GM19025 (cell line): Measurements from ENCODE around the gene ING3.
"Not testable (repeated sequence)": the region's sequence is repeated elsewhere in the genome, so short reads cannot be mapped to it uniquely, and the experiment has no call there.

Experiments used
- ATAC-seq: cut with Tn5 transposase; IDR thresholded peaks from one replicate; pipeline ENCODE4 v1.9.1; 2021; ENCODE audit warnings: mild to moderate bottlenecking, low read depth, moderate library complexity; ENCODE audit not compliant: unreplicated experiment

ING3 gene

GRCh38 chr7:121000081-121000983 is 49.8 kb downstream of the ING3 start:
- no peak for ATAC-seq

GRCh38 chr7:121001234-121001906 is 50.8 kb downstream of the ING3 start:
- no peak for ATAC-seq

- ATAC-seq: no peak
These were observed 51.6 kb downstream of the ING3 start for GRCh38 chr7:121002048-121002756.

- ATAC-seq: no peak
These were observed 52.2 kb downstream of the ING3 start for GRCh38 chr7:121002757-121003200.

GRCh38 chr7:121003986-121004685 is 53.6 kb downstream of the ING3 start:
- no peak for ATAC-seq

GRCh38 chr7:121005058-121005457 is 54.5 kb downstream of the ING3 start:
- ATAC-seq: not testable (repeated sequence)

- ATAC-seq: no peak
These were observed 55.5 kb downstream of the ING3 start for GRCh38 chr7:121005996-121006584.

GRCh38 chr7:121006711-121007315 is 56.2 kb downstream of the ING3 start:
- no peak for ATAC-seq

- ATAC-seq: no peak
These were observed 58.2 kb downstream of the ING3 start for GRCh38 chr7:121008816-121009215.

- ATAC-seq: no peak
These were observed 60.8 kb downstream of the ING3 start for GRCh38 chr7:121011401-121011800.

- ATAC-seq: no peak
These were observed 61.7 kb downstream of the ING3 start for GRCh38 chr7:121012170-121012874.

GRCh38 chr7:121012919-121013318 is 62.3 kb downstream of the ING3 start:
- no peak for ATAC-seq

- ATAC-seq: no peak
These were observed 65.0 kb downstream of the ING3 start for GRCh38 chr7:121015560-121015959.

- ATAC-seq: no peak
These were observed 66.4 kb downstream of the ING3 start for GRCh38 chr7:121016966-121017365.

GRCh38 chr7:121017586-121017985 is 67.0 kb downstream of the ING3 start:
- ATAC-seq: no peak

- ATAC-seq: no peak
These were observed 68.4 kb downstream of the ING3 start for GRCh38 chr7:121019018-121019417.

GRCh38 chr7:121020249-121020988 is 69.8 kb downstream of the ING3 start:
- ATAC-seq: no peak
